HG03175 (cell line): ENCODE results near the gene CNTFR.
"Not testable (repeated sequence)": the region's sequence is repeated elsewhere in the genome, so short reads cannot be mapped to it uniquely, and the experiment has no call there.

Source experiments
- ATAC-seq: cut with Tn5 transposase; IDR thresholded peaks from one replicate; pipeline ENCODE4 v1.9.1; 2021; ENCODE audit warnings: mild to moderate bottlenecking, moderate library complexity; ENCODE audit not compliant: unreplicated experiment

CNTFR gene

DNA sequence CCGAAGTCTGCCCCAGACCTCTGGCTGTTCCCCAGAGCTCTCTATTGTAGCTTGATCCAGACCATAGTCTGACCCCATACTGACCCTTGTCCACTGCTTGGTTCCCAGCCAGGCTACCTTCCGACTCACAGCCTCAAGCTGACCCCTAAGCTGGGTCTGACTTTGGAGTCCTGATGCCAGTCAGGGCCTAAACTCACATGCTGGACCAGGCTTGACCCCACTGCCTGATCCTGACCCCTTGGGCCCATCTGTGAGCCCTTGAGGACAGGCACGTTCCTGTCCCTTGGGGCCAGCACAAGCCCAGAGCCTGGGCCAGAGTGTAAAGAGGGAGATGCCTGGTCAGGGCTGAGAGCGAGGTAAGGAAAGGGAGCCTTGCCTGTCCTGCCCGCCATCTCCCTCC, 34.0 kb downstream of the CNTFR start:
- no peak for ATAC-seq

GRCh38 chr9:34555002-34555348, 34.5 kb downstream of the CNTFR start:
- no peak for ATAC-seq

GRCh38 chr9:34554211-34555001, 35.1 kb downstream of the CNTFR start:
- no peak for ATAC-seq

DNA sequence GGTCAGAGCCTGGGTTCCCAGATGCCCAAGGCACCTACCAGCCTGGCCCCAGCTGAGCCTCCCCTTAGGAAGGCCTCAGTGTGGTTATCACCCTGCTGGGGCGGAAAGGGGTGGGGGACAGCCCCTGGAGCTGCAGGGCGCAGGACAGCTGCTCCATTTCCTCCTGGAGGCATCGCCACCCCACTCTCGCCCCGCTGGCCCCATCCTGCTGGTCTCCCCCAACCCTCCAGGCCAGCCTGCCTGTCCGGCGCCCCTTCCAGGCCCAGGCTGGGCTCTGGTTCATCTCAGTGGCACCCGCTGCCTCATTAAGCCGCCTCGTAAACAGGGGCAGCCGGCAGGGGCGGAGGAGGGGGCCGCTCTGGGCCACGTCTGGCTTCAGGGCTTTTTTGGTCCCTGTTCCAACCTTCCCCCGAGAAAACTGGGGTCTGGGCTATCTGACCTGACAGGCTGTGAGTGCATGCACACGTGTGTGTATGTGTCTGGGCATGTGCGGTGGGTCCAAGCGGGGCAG, 36.0 kb downstream of the CNTFR start:
- ATAC-seq: no peak

GRCh38 chr9:34552986-34553385, 36.5 kb downstream of the CNTFR start:
- no peak for ATAC-seq

DNA sequence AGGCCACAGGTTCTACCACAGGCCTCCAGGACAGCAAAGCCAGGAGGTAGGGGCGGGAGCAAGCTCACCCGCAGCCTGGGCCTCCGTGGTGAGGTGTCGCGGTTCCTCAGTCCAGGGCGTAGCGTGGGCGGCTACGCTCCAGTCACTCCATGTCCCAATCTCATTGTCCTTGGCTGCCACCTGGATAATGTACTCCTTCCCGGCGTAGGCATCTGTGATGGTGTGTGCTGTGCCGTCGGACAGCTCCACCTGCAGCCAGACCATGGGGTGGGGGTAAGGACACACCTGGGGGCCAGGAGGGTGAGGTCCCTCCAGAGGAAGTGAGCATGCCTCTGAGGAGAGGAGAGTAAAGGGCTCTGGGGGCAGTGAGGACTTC, 36.9 kb downstream of the CNTFR start:
- no peak for ATAC-seq

GRCh38 chr9:34551751-34552605, 37.5 kb downstream of the CNTFR start:
- ATAC-seq: no peak

- ATAC-seq: no peak
Observed at GRCh38 chr9:34550681-34551270, 38.7 kb downstream of the CNTFR start.

DNA sequence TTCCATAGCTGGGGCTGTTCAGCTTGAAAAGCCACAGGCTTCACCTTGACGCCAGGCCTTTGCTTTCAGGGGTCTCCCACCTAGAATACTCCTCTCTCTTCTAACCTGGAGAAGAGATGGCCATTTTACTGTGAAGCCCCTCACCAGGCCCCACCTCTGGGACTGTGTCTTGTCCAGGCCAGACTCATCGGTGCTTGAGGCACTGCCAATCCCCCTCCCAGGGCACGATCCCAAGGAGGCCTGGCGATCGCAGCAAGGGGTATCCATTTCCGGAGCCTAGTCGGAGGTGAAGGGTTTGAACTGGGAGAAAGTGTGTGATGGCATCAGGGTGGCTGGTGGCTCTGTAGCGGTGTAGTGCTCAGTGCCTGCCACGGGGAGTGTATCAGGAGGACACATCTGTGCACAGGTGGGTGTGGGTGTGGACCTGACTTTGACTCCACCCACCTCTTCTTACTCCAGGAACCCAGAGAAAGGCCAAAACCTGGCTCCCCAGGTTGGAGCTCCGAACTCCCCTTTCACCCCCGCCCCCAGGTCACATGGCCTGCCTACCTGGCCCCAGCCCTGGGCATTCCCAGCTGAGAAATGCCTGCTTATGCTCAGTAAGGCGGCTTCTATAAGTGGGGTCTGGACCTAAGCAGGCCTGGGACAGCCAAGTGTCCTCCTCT, 39.4 kb downstream of the CNTFR start:
- ATAC-seq: no peak

DNA sequence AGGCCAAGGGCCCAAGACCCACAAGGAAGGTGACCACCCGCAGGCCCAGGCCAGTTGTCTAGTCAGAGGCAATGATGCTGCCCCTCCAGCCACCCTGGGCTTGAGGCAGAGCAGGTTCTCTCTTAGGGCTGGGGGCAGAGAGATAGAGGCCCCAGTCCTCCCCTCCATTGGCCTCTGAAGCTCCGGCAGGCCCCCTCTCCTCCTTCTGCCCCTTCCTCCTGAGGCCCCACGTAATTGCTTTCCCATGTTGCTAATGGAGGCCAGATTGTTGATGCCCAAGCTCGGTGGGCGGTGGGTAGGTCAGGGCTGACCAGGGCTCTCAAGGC, 40.2 kb downstream of the CNTFR start:
- ATAC-seq: no peak

GRCh38 chr9:34547960-34548611, 41.4 kb downstream of the CNTFR start:
- ATAC-seq: no peak

DNA sequence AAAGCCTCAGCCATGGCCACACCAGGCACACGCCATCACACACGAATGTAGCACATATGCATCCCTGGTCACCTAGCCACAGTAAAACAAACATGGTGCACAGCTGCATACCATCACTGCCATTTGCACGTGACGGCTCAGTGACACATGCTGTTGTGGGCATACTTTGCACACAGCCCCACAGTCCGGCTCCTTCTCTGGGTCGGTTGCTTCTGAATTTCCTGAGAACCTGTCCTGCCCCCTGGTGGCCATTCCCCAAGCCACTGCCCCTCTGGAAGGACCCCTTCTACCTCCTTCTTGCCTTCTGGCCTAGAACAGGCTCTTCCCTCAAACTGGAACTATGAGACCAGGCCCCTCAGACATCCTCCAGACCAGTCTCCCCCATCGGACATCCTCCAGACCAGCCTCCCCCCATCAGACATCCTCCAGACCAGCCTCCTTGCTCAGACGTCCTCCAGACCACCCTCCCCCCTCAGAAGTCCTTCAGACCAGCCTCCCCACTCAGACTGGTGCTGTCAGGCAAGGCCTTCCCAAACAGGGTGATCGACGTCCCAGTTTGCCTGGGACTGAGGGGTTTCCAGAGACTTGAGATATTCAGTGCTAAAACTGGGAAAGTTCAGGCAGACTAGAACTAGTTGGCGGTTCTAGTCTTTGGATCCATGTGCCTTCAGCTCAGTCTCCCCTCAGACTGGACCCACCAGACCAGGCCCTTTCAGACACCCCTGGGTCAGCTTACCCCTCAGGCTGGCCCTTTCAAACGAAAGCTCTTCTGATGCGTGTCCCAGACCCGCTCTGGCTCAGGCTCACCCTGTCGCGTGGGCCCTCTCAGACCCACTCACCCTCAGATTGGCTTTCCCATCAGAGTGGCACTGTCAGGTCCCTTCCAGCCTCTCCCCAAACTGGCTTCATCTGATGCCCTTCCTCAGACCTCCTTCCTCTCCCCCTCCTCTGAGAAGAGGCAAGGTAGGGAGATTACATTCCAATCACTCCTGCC, 42.4 kb downstream of the CNTFR start:
- ATAC-seq: no peak

- ATAC-seq: no peak
Observed at GRCh38 chr9:34546102-34546833, 43.3 kb downstream of the CNTFR start.

DNA sequence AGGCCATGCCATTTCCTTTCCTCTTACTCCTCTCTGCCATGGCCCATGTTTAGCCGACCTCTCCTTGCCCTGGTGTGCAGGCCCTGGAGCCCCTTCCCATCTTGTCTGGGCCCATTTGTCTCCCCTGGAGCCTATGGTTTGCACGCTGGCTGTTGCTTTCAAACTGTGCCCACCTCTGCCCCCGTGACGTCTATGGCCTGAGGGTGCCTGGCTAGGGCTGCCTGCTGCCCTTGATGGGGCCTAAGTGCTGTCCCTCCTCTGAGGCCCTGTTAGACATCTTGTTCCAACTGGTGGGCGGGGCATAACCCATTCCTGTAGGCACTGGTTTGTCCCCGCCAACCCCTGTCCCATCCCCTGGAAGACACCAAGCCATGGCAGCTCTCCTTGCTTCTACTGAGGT, 44.0 kb downstream of the CNTFR start:
- ATAC-seq: no peak

- no peak for ATAC-seq
Observed at GRCh38 chr9:34544035-34544434, 45.5 kb downstream of the CNTFR start.

DNA sequence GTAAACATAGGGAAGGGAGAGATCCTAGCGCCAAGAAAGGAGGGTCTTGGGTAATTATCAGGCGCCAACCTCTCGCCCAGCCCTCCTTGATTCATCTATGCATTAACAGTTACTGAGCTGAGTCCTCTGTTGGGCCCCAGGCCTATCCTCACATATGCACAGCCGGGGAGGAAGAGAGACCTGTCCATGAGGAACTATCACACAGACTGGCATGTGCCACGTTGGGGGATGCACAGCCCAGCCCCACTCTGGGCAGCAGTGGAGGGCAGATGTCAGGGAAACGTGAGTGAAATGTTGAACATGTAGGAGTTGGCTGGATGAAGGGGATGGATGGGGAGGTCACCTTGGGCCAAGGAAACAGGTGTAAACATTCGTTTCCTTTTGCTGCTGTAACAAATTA, 48.0 kb downstream of the CNTFR start:
- no peak for ATAC-seq

GRCh38 chr9:34540827-34541226, 48.7 kb downstream of the CNTFR start:
- ATAC-seq: no peak

GRCh38 chr9:34536685-34537084, 52.8 kb downstream of the CNTFR start:
- no peak for ATAC-seq

DNA sequence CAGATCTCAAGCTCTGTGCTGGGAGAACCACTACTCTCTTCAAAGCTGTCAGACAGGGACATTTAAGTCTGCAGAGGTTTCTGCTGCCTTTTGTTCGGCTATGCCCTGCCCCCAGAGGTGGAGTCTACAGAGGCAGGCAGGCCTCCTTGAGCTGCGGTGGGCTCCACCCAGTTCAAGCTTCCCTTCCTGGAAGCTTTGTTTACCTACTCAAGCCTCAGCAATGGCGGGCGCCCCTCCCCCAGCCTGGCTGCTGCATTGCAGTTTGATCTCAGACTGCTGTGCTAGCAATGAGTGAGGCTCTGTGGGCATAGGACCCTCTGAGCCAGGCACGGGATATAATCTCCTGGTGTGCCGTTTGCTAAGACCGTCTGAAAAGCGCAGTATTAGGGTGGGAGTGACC, 57.5 kb downstream of the CNTFR start:
- not testable (repeated sequence) for ATAC-seq
